NOMO-1 (cell line): ENCODE data around the gene PLEKHH2.
"Not testable (repeated sequence)": the region's sequence is repeated elsewhere in the genome, so short reads cannot be mapped to it uniquely, and the experiment has no call there.

Experiments used
- DNase-seq, 2 experiments: peaks; one replicate each; lab custom pipeline; 2025; ENCODE audit not compliant: unreplicated experiment in 2 of 2; lab: John Stamatoyannopoulos, UW

PLEKHH2 gene

GRCh38 chr2:43637030-43637803 is at the start of gene PLEKHH2:
TSS of gene PLEKHH2 (plus strand) at chr2:43637260. CDS start at chr2:43644674, 7,414 bp downstream.
- peak; percentile 53 to 62 for DNase-seq

GRCh38 chr2:43592443-43592842 is 44.6 kb upstream of the PLEKHH2 start:
- no peak for DNase-seq

GRCh38 chr2:43593254-43593653 is 43.8 kb upstream of the PLEKHH2 start:
- DNase-seq = no peak

- no peak for DNase-seq
These were observed 42.2 kb upstream of the PLEKHH2 start for GRCh38 chr2:43594875-43595274.

GRCh38 chr2:43595603-43596412 is 41.3 kb upstream of the PLEKHH2 start, which contains the start of gene THADA:
TSS of gene THADA (minus strand) at chr2:43596038. CDS start at chr2:43592392, 3,646 bp downstream.
- peak; percentile 95 to 98 for DNase-seq

- DNase-seq = not testable (repeated sequence)
These were observed 36.5 kb upstream of the PLEKHH2 start for GRCh38 chr2:43600596-43600995.

- no peak for DNase-seq
These were observed 32.4 kb upstream of the PLEKHH2 start for GRCh38 chr2:43604674-43605073.

GRCh38 chr2:43605079-43605655 is 31.9 kb upstream of the PLEKHH2 start:
- DNase-seq = peak in 1 of 2 experiments; percentile 37

- no peak for DNase-seq
These were observed 31.2 kb upstream of the PLEKHH2 start for GRCh38 chr2:43605851-43606250.

- peak; percentile 39 to 44 for DNase-seq
These were observed 27.7 kb upstream of the PLEKHH2 start for GRCh38 chr2:43609290-43609918.

- no peak for DNase-seq
These were observed 26.7 kb upstream of the PLEKHH2 start for GRCh38 chr2:43610361-43610760.

- DNase-seq = peak; percentile 53 to 65
These were observed 24.8 kb upstream of the PLEKHH2 start for GRCh38 chr2:43611987-43612894.

- DNase-seq = no peak
These were observed 24.1 kb upstream of the PLEKHH2 start for GRCh38 chr2:43612944-43613343.

- DNase-seq = no peak
These were observed 19.9 kb upstream of the PLEKHH2 start for GRCh38 chr2:43616967-43617680.

- DNase-seq = no peak
These were observed 17.5 kb upstream of the PLEKHH2 start for GRCh38 chr2:43619511-43619910.

- no peak for DNase-seq
These were observed 14.1 kb upstream of the PLEKHH2 start for GRCh38 chr2:43622931-43623451.

- no peak for DNase-seq
These were observed 5.3 kb upstream of the PLEKHH2 start for GRCh38 chr2:43631618-43632317.

GRCh38 chr2:43634604-43635306 is 2.3 kb upstream of the PLEKHH2 start:
- peak in 1 of 2 experiments; percentile 7 for DNase-seq
